IMR-90 (cell line): ENCODE measurements around the gene C1orf116. TPM values are rescaled to one million over a fixed set of nuclear protein-coding genes. Genes with fewer than 3 reads are reported as not detected.

Source experiments
- ATAC-seq: fragments of 200-7000 bp; cut with Tn5 transposase; 2 replicates; pipeline ENCODE4 v1.9.1; 2020; ENCODE audit warnings: low read depth, mild to moderate bottlenecking, moderate library complexity
- BruUV-seq: library from RNA; stranded (reverse); fragments of 400-500 nt; replicated peaks from 2 replicates; lab custom pipeline; 2021; lab: Mats Ljungman, UMichigan
- CTCF ChIA-PET: fragments of 300-600 bp; formaldehyde crosslinking; extraction: SDS; loops from one replicate; lab custom pipeline; 2021; ENCODE audit warnings: antibody characterized with exemption; lab: Yijun Ruan, JAX
- POLR2A ChIA-PET: fragments of 300-600 bp; sonication (Branson Sonifier 250); formaldehyde crosslinking; loops from one replicate; lab custom pipeline; 2022; ENCODE audit warnings: antibody characterized with exemption; ENCODE audit not compliant: unreplicated experiment; lab: Charles Lee
- DNase-seq: peaks from one replicate; pipeline ENCODE4 v3.0.0; 2013
- H2AFZ ChIP-seq: replicated peaks from 2 replicates; pipeline ENCODE3; 2013; ENCODE audit warnings: low read length, mild to moderate bottlenecking; ENCODE audit not compliant: poor library complexity
- H2AK5ac ChIP-seq: 2 replicates; pipeline ENCODE4 v1.6.1; 2013; ENCODE audit warnings: low read depth, low read length, inconsistent platforms
- H2AK9ac ChIP-seq: replicated peaks from 2 replicates; pipeline ENCODE3; 2013; ENCODE audit warnings: mild to moderate bottlenecking, low read depth, low read length, moderate library complexity; ENCODE audit not compliant: poor library complexity
- H2BK120ac ChIP-seq: 2 replicates; pipeline ENCODE4 v1.6.1; 2013; ENCODE audit warnings: low read depth, low read length, inconsistent platforms
- H2BK15ac ChIP-seq: 3 replicates; pipeline ENCODE4 v1.6.1; 2013; ENCODE audit warnings: low read depth, low read length, inconsistent platforms
- H2BK20ac ChIP-seq: 2 replicates; pipeline ENCODE4 v1.6.1; 2013; ENCODE audit warnings: low read depth, mild to moderate bottlenecking, inconsistent platforms, low read length, moderate library complexity
- H2BK5ac ChIP-seq: 2 replicates; pipeline ENCODE4 v1.6.1; 2013; ENCODE audit warnings: mild to moderate bottlenecking, low read depth, low read length, inconsistent platforms; ENCODE audit not compliant: poor library complexity, severe bottlenecking
- H3K14ac ChIP-seq: replicated peaks from 2 replicates; pipeline ENCODE4 v1.6.1; 2013; ENCODE audit warnings: low read depth, low read length, inconsistent platforms
- H3K18ac ChIP-seq: 2 replicates; pipeline ENCODE4 v1.6.1; 2013; ENCODE audit warnings: low read depth, low read length, control low read depth
- H3K23ac ChIP-seq: 2 replicates; pipeline ENCODE4 v1.6.1; 2013; ENCODE audit warnings: low read depth, low read length, inconsistent platforms
- H3K27ac ChIP-seq: 2 replicates; pipeline ENCODE4 v1.5.1; 2013; ENCODE audit warnings: mild to moderate bottlenecking, control low read depth, low read length; ENCODE audit not compliant: insufficient read depth
- H3K27me3 ChIP-seq: 2 replicates; pipeline ENCODE4 v1.6.1; 2013; ENCODE audit warnings: low read length; ENCODE audit not compliant: control insufficient read depth, insufficient read depth
- H3K36me3 ChIP-seq: 2 replicates; pipeline ENCODE4 v1.6.1; 2013; ENCODE audit warnings: low read length, mixed read lengths; ENCODE audit not compliant: control insufficient read depth, insufficient read depth
- H3K4ac ChIP-seq: 2 replicates; pipeline ENCODE4 v1.6.1; 2013; ENCODE audit warnings: low read depth, low read length, inconsistent platforms
- H3K4me1 ChIP-seq: 2 replicates; pipeline ENCODE4 v1.6.1; 2013; ENCODE audit warnings: low read length, mixed read lengths; ENCODE audit not compliant: control insufficient read depth, insufficient read depth
- H3K4me2 ChIP-seq: 2 replicates; pipeline ENCODE4 v1.6.1; 2013; ENCODE audit warnings: low read depth, mild to moderate bottlenecking, control low read depth, low read length, moderate library complexity
- H3K4me3 ChIP-seq: 2 replicates; pipeline ENCODE4 v1.5.1; 2013; ENCODE audit warnings: low read depth, mild to moderate bottlenecking, control low read depth, low read length, moderate library complexity; ENCODE audit not compliant: insufficient read depth
- H3K56ac ChIP-seq: 2 replicates; pipeline ENCODE4 v1.6.1; 2013; ENCODE audit warnings: low read length, inconsistent platforms; ENCODE audit not compliant: insufficient read depth; ENCODE audit errors: extremely low read depth
- H3K79me1 ChIP-seq, 2 experiments: 2 replicates each; pipeline ENCODE4 v1.6.1; 2013; ENCODE audit warnings: low read length in 2 of 2, inconsistent platforms in 1 of 2, low read depth in 1 of 2
- H3K9ac ChIP-seq: 2 replicates; pipeline ENCODE4 v1.6.1; 2013; ENCODE audit warnings: low read depth, low read length, control low read depth
- H3K9me1 ChIP-seq: 2 replicates; pipeline ENCODE4 v1.6.1; 2013; ENCODE audit warnings: low read length, inconsistent platforms; ENCODE audit not compliant: insufficient read depth
- H3K9me3 ChIP-seq: 2 replicates; pipeline ENCODE4 v1.6.1; 2013; ENCODE audit warnings: low read length; ENCODE audit not compliant: control insufficient read depth, insufficient read depth
- H4K20me1 ChIP-seq: 2 replicates; pipeline ENCODE4 v1.6.1; 2013; ENCODE audit warnings: low read length, inconsistent platforms; ENCODE audit not compliant: insufficient read depth
- H4K5ac ChIP-seq: 2 replicates; pipeline ENCODE4 v1.6.1; 2013; ENCODE audit warnings: mild to moderate bottlenecking, low read depth, low read length, control low read depth
- H4K8ac ChIP-seq, 2 experiments: 2 replicates each; pipeline ENCODE4 v1.6.1; 2013; ENCODE audit warnings: low read depth in 2 of 2, low read length in 2 of 2, control low read depth in 1 of 2, inconsistent platforms in 1 of 2
- H4K91ac ChIP-seq: 2 replicates; pipeline ENCODE4 v1.6.1; 2013; ENCODE audit warnings: low read depth, low read length, inconsistent platforms; ENCODE audit not compliant: insufficient read depth
- BHLHE40 ChIP-seq: fragments of 150-350 bp; IDR thresholded peaks from 2 replicates; pipeline ENCODE4 v1.6.1; 2016; ENCODE audit warnings: mild to moderate bottlenecking, low read depth, low read length
- CEBPB ChIP-seq: IDR thresholded peaks from 2 replicates; pipeline ENCODE4 v1.6.1; 2012; ENCODE audit warnings: low read depth, low read length, improper control_type of control experiment
- CTCF ChIP-seq: conservative IDR thresholded peaks from 2 replicates; pipeline ENCODE4 v1.5.1; 2012; ENCODE audit warnings: mild to moderate bottlenecking, low read depth, low read length, improper control_type of control experiment
- FOS ChIP-seq: fragments of 150-350 bp; IDR thresholded peaks from 2 replicates; pipeline ENCODE4 v1.6.1; 2016; ENCODE audit warnings: low read depth, low read length
- MAFK ChIP-seq: IDR thresholded peaks from 2 replicates; pipeline ENCODE4 v1.6.1; 2012; ENCODE audit warnings: low read depth, low read length, improper control_type of control experiment
- MAZ ChIP-seq: IDR thresholded peaks from 2 replicates; pipeline ENCODE4 v1.6.1; 2012; ENCODE audit warnings: low read depth, mild to moderate bottlenecking, low read length, improper control_type of control experiment, moderate library complexity, borderline replicate concordance
- MXI1 ChIP-seq: IDR thresholded peaks from 2 replicates; pipeline ENCODE4 v1.6.1; 2012; ENCODE audit warnings: low read depth, mild to moderate bottlenecking, low read length, moderate library complexity, borderline replicate concordance
- POLR2A ChIP-seq: IDR thresholded peaks from 2 replicates; pipeline ENCODE4 v1.6.1; 2012; ENCODE audit warnings: mild to moderate bottlenecking, low read depth, low read length
- RAD21 ChIP-seq: IDR thresholded peaks from 2 replicates; pipeline ENCODE4 v1.6.1; 2012; ENCODE audit warnings: low read length, improper control_type of control experiment
- RCOR1 ChIP-seq: IDR thresholded peaks from 2 replicates; pipeline ENCODE4 v1.6.1; 2012; ENCODE audit warnings: mild to moderate bottlenecking, low read length, improper control_type of control experiment; ENCODE audit not compliant: insufficient replicate concordance
- RFX5 ChIP-seq: IDR thresholded peaks from 2 replicates; pipeline ENCODE4 v1.8.0; 2012; ENCODE audit warnings: low read depth, mild to moderate bottlenecking, low read length, moderate library complexity
- WGBS, 2 experiments: methylation state at CpG; one replicate each; pipeline versions ENCODE4 v1.1.5 to v1.1.7; 2013; ENCODE audit warnings: missing lambda C conversion rate in 2 of 2; ENCODE audit not compliant: insufficient read length in 1 of 2; ENCODE audit errors: extremely low coverage in 2 of 2; 5-methylcytosine and 5-hydroxymethylcytosine counted together
- dilution Hi-C: fragments of 300-500 bp; cut with HindIII; formaldehyde crosslinking; loops from one replicate; pipeline ENCODE4 v1.14.3; 2018; ENCODE audit warnings: low sequenced_read_pairs; ENCODE audit not compliant: unreplicated experiment
- in situ Hi-C: fragments of 300-500 bp; cut with MboI; formaldehyde crosslinking; loops from 3 replicates; pipeline ENCODE4 v1.14.3; 2019; ENCODE audit warnings: low sequenced_read_pairs, inconsistent platforms, mixed read lengths
- intact Hi-C: fragments of 100-400 bp; cut with micrococcal nuclease; formaldehyde crosslinking; loops from 2 replicates; pipeline ENCODE4 v1.10.0; 2022
- polyA plus RNA-seq, 3 experiments: library from polyadenylated mRNA; depleted of rRNA; stranded (reverse); fragments of >200 nt; gene quantifications; 2 replicates each; pipeline ENCODE4 v1.2.3, GENCODE V29; 2012; ENCODE audit warnings: low replicate concordance in 1 of 3
- total RNA-seq: library from RNA; depleted of rRNA; stranded (reverse); fragments of >200 nt; gene quantifications from 2 replicates; pipeline ENCODE4 v1.2.3, GENCODE V29; 2012

The C1orf116 gene
- total and polyA plus RNA-seq, 2 of the 4 experiments (the other 2 are of a cell fraction): under 0.01 to 0.03 TPM

GRCh38 chr1:207076181-207076955 lies 43.8 kb upstream of the C1orf116 start (continued):
- TF ChIP-seq MXI1: no peak
- TF ChIP-seq POLR2A: no peak

- ChIA-PET CTCF (interaction anchor here (1.0 to 1.2 kb wide), 3 partner anchors 14 to 331 kb away, joined by 3 read pairs; partner anchors contain the start of gene PFKFB2), POLR2A (no interaction called here)
- no peak overlapping the region for H3K9ac ChIP-seq
- no peak for ATAC-seq
- no peak overlapping the region for H4K5ac ChIP-seq
- no peaks in the 10 kb centered on the region for H4K20me1 ChIP-seq
- no peak overlapping the region for H4K8ac ChIP-seq
- no peak overlapping the region for H3K18ac ChIP-seq
- no peak overlapping the region for H2BK20ac ChIP-seq
- no CpG with 5 or more reads among the region's 4 CpGs for WGBS, 2 experiments
- H3K79me1 ChIP-seq: no peaks in the 10 kb centered on the region
- H3K14ac ChIP-seq: no peak overlapping the region
- TF ChIP-seq POLR2A (no peak), RFX5 (no peak), CEBPB (no peak), RAD21 (no peak), MAFK (no peak), MAZ (no peak), RCOR1 (no peak), MXI1 (no peak), FOS (no peak), BHLHE40 (no peak), CTCF (no peak)
- no peak overlapping the region for H2BK120ac ChIP-seq
- intact Hi-C loops (loop anchor here (10.0 kb wide), 2 partner anchors 159 to 319 kb away; no protein-coding TSS in a partner anchor), dilution Hi-C loops (no loop called here), in situ Hi-C loops (no loop called here)
- H2AK9ac ChIP-seq: no peak overlapping the region
- H3K23ac ChIP-seq: no peak overlapping the region
- H3K56ac ChIP-seq: no peak overlapping the region
- no TSS peak for BruUV-seq
- H3K4me1 ChIP-seq: no peaks in the 10 kb centered on the region
- no peak overlapping the region for H3K4ac ChIP-seq
- H3K4me2 ChIP-seq: no peak overlapping the region
- H3K36me3 ChIP-seq: no peaks in the 10 kb centered on the region
- H3K4me3 ChIP-seq: no peak overlapping the region
- H3K9me1 ChIP-seq: no peaks in the 10 kb centered on the region
- H2AFZ ChIP-seq: no peak overlapping the region
- no peak overlapping the region for H2BK15ac ChIP-seq
- no peak overlapping the region for H2BK5ac ChIP-seq
- H3K27ac ChIP-seq: no peak overlapping the region
- no peaks in the 10 kb centered on the region; the same call in 1 of the 2 replicates for H3K27me3 ChIP-seq
- no peaks in the 10 kb centered on the region for H3K9me3 ChIP-seq
- H4K91ac ChIP-seq: no peak overlapping the region
- H2AK5ac ChIP-seq: no peak overlapping the region
- peak; percentile 7 for DNase-seq
Observed at GRCh38 chr1:207073906-207074820, 41.6 kb upstream of the C1orf116 start.
